Lower leg skin (tissue), 3 donors: Measurements from ENCODE around the gene CD151.

Experiments used
- POLR2A ChIP-seq, 2 donors: fragments of 450-650 bp; IDR thresholded peaks; one replicate each; pipeline ENCODE4 v1.6.1; 2016 to 2017; ENCODE audit warnings: antibody characterized with exemption in 2 of 2, mild to moderate bottlenecking in 1 of 2, moderate library complexity in 1 of 2
- TF ChIP-seq, protein P1 (sequence below), 3 donors: fragments of 450-650 bp; IDR thresholded peaks; one replicate each; pipeline ENCODE4 v1.5.1; 2016; ENCODE audit warnings: antibody characterized with exemption in 3 of 3, mild to moderate bottlenecking in 3 of 3, moderate library complexity in 2 of 3

DNA sequence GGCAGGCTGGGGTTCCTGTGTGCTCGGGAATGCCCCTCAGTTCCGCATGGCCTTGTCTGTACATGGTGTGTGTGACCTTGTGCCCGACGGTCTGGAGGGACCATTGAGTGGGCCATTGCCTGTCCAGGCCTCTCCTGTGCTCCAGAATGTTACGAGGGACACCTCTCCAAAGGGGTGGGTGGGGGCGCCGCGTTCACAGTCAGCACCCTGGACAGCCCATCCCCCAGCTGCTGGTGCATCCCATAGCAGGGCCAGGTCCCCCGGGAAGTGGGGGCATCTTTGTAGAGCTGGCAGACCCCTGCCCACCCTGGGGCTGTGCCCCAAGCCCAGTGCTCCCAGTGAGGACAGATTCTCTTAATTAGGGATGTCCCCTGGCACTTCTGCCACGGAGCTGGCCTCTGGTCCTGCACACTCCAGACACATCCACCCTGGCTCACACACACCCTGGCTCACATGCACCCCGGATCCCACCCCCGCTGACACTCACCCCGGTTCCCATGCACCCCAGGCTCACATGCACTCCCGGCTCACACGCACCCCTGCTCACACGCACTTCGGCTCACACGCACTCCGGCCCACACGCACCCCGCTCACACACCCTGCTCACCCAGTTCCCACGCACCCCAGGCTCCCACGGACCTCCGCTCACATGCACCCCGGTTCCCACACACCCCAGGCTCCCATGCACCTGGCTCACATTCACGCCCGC is 25.5 kb downstream of the CD151 start:
- TF ChIP-seq, protein P1, sequence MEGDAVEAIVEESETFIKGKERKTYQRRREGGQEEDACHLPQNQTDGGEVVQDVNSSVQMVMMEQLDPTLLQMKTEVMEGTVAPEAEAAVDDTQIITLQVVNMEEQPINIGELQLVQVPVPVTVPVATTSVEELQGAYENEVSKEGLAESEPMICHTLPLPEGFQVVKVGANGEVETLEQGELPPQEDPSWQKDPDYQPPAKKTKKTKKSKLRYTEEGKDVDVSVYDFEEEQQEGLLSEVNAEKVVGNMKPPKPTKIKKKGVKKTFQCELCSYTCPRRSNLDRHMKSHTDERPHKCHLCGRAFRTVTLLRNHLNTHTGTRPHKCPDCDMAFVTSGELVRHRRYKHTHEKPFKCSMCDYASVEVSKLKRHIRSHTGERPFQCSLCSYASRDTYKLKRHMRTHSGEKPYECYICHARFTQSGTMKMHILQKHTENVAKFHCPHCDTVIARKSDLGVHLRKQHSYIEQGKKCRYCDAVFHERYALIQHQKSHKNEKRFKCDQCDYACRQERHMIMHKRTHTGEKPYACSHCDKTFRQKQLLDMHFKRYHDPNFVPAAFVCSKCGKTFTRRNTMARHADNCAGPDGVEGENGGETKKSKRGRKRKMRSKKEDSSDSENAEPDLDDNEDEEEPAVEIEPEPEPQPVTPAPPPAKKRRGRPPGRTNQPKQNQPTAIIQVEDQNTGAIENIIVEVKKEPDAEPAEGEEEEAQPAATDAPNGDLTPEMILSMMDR (IDR thresholded peaks at IDR 0.05), result no peak
- TF ChIP-seq POLR2A (IDR thresholded peaks at IDR 0.05), result no peak
